HEK293T (cell line): ENCODE measurements around the gene CPSF4L.

ENCODE experiments used
- CTCF ChIA-PET: fragments of 350-600 bp; formaldehyde crosslinking; extraction: SDS; loops from one replicate; lab custom pipeline; 2021; ENCODE audit warnings: antibody characterized with exemption, inconsistent platforms; lab: Yijun Ruan, JAX
- POLR2A ChIA-PET: fragments of 350-600 bp; formaldehyde crosslinking; extraction: SDS; loops from one replicate; lab custom pipeline; 2020; ENCODE audit warnings: antibody characterized with exemption, inconsistent platforms; lab: Yijun Ruan, JAX
- DNase-seq: peaks from one replicate; pipeline ENCODE4 v3.0.0; 2012; ENCODE audit warnings: mixed read lengths; ENCODE audit errors: extremely low spot score
- ARNT ChIP-seq: fragments of 450-650 bp; IDR thresholded peaks from 2 replicates; pipeline ENCODE4 v1.6.1; 2017; ENCODE audit warnings: mild to moderate bottlenecking
- BHLHE40 ChIP-seq: fragments of 450-650 bp; IDR thresholded peaks from 2 replicates; pipeline ENCODE4 v1.6.1; 2016; ENCODE audit warnings: mild to moderate bottlenecking, moderate library complexity, borderline replicate concordance
- CTBP1 ChIP-seq: fragments of 450-650 bp; IDR thresholded peaks from 2 replicates; pipeline ENCODE4 v1.6.1; 2016; ENCODE audit warnings: borderline replicate concordance
- ELF4 ChIP-seq: fragments of 450-650 bp; IDR thresholded peaks from 2 replicates; pipeline ENCODE4 v1.6.1; 2017; ENCODE audit warnings: antibody characterized with exemption
- FOXA1 ChIP-seq: fragments of 450-650 bp; IDR thresholded peaks from 2 replicates; pipeline ENCODE4 v1.6.1; 2016; ENCODE audit warnings: mild to moderate bottlenecking
- FOXK2 ChIP-seq: fragments of 450-650 bp; IDR thresholded peaks from 2 replicates; pipeline ENCODE4 v1.6.1; 2016; ENCODE audit warnings: mild to moderate bottlenecking
- FOXM1 ChIP-seq: fragments of 450-650 bp; IDR thresholded peaks from 2 replicates; pipeline ENCODE4 v1.6.1; 2017; ENCODE audit warnings: mild to moderate bottlenecking, borderline replicate concordance
- HDGF ChIP-seq: fragments of 450-650 bp; IDR thresholded peaks from 2 replicates; pipeline ENCODE4 v1.6.1; 2017; ENCODE audit warnings: antibody characterized with exemption, borderline replicate concordance
- L3MBTL2 ChIP-seq: fragments of 450-650 bp; conservative IDR thresholded peaks from 2 replicates; pipeline ENCODE4 v1.6.1; 2016; ENCODE audit warnings: mild to moderate bottlenecking
- LEF1 ChIP-seq: fragments of 450-650 bp; IDR thresholded peaks from 2 replicates; pipeline ENCODE4 v1.6.1; 2017; ENCODE audit warnings: mild to moderate bottlenecking, borderline replicate concordance
- NFRKB ChIP-seq: fragments of 450-650 bp; IDR thresholded peaks from 2 replicates; pipeline ENCODE4 v1.6.1; 2016; ENCODE audit warnings: mild to moderate bottlenecking, moderate library complexity
- PKNOX1 ChIP-seq: fragments of 450-650 bp; IDR thresholded peaks from 2 replicates; pipeline ENCODE4 v1.6.1; 2016
- SP1 ChIP-seq: fragments of 450-650 bp; IDR thresholded peaks from 2 replicates; pipeline ENCODE4 v1.6.1; 2017
- SUZ12 ChIP-seq: fragments of 450-650 bp; IDR thresholded peaks from 2 replicates; pipeline ENCODE4 v1.6.1; 2016; ENCODE audit warnings: mild to moderate bottlenecking
- TARDBP ChIP-seq: fragments of 450-650 bp; IDR thresholded peaks from 2 replicates; pipeline ENCODE4 v1.6.1; 2016
- ZNF384 ChIP-seq: fragments of 450-650 bp; IDR thresholded peaks from 2 replicates; pipeline ENCODE4 v1.6.1; 2016

Gene CPSF4L

GRCh38 chr17:73290399-73291259, 28.9 kb upstream of the CPSF4L start:
- no peak for DNase-seq
- TF ChIP-seq SUZ12 (no peak), ZNF384 (no peak), HDGF (no peak), SP1 (no peak), FOXK2 (no peak), BHLHE40 (no peak), TARDBP (no peak), NFRKB (no peak), PKNOX1 (no peak), L3MBTL2 (no peak), ELF4 (no peak), LEF1 (no peak), CTBP1 (no peak), FOXM1 (no peak), ARNT (no peak), FOXA1 (no peak)
- ChIA-PET CTCF (interaction anchor here (1.2 kb wide), 1 partner anchor 21 kb away, joined by 5 read pairs; the partner anchor contains the start of gene CDC42EP4), POLR2A (interaction anchor here (1.3 to 2.9 kb wide), 2 partner anchors 8 to 21 kb away, joined by 4 to 16 read pairs; partner anchors contain the start of gene CDC42EP4)

GRCh38 chr17:73289549-73290254, 28.0 kb upstream of the CPSF4L start:
- TF ChIP-seq NFRKB (no peak), TARDBP (no peak), FOXA1 (no peak), ELF4 (no peak), SP1 (no peak), PKNOX1 (no peak), HDGF (no peak), CTBP1 (no peak), ZNF384 (no peak)
- ChIA-PET POLR2A (interaction anchor here (1.3 to 2.9 kb wide), 3 partner anchors 9 to 22 kb away, joined by 4 to 16 read pairs (median 5); partner anchors contain the start of gene CDC42EP4), CTCF (interaction anchor here (0.6 kb wide), 1 partner anchor 29 kb away, joined by 3 read pairs; no protein-coding TSS in a partner anchor)
- no peak for DNase-seq

GRCh38 chr17:73288534-73289302, 27.0 kb upstream of the CPSF4L start:
- DNase-seq: no peak
- CTCF ChIA-PET: interaction anchor here (0.7 kb wide), 1 partner anchor 61 kb away, joined by 4 read pairs; no protein-coding TSS in a partner anchor

DNA sequence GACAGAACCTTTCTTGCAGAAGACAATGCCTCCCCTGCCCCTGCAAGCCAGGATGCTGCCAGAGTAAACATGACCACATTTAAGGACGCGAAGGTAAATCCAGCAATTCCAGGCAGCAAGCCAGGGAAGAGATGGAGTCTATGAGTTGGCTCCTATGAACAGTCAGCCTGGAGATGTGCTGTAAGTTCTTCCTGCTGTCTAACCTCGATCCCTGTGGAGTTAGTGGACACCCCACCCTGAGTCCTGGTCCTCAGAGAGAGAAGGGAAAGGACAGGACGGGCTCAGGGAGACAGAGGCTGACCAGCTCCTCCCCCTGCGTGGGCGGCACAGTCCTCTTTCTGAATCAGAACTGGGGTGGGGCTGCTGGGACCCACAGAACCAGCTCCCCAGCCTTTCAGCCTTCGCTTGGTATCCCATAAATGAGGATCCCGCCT, 25.2 kb upstream of the CPSF4L start:
- TF ChIP-seq ARNT: no peak
- no peak for TF ChIP-seq SP1
- no peak for TF ChIP-seq CTBP1
- no peak for TF ChIP-seq NFRKB
- TF ChIP-seq PKNOX1: no peak
- TF ChIP-seq L3MBTL2: no peak
- TF ChIP-seq HDGF: no peak
- no peak for TF ChIP-seq FOXA1
- no peak for TF ChIP-seq BHLHE40
- no peak for TF ChIP-seq TARDBP
- no peak for TF ChIP-seq FOXM1
- no peak for TF ChIP-seq ELF4
- no peak for TF ChIP-seq ZNF384
- no peak for TF ChIP-seq FOXK2
- TF ChIP-seq LEF1: no peak
- TF ChIP-seq SUZ12: no peak
- POLR2A ChIA-PET: no interaction called here
- CTCF ChIA-PET: no interaction called here
- no peak for DNase-seq

More at GRCh38 chr17:73288534-73289302, 27.0 kb upstream of the CPSF4L start:
- TF ChIP-seq NFRKB (no peak), ARNT (no peak), PKNOX1 (no peak), HDGF (no peak), TARDBP (no peak), BHLHE40 (no peak), CTBP1 (no peak), ELF4 (no peak), SP1 (no peak), FOXA1 (no peak), FOXM1 (no peak), LEF1 (no peak), L3MBTL2 (no peak), SUZ12 (no peak)
- POLR2A ChIA-PET: interaction anchor here (1.4 kb wide), 1 partner anchor 23 kb away, joined by 5 read pairs; the partner anchor contains the start of gene CDC42EP4
